Adrenal gland (tissue), 12 donors: ENCODE data around the gene APOL1. TPM values are rescaled to one million over a fixed set of nuclear protein-coding genes. Genes with fewer than 3 reads are reported as not detected.

Experiments used
- DNase-seq, 7 donors: peaks; one replicate each; pipeline ENCODE4 v3.0.0-alpha.2; 2019 to 2020
- H3K27ac ChIP-seq, 5 donors: fragments of 200-600 bp; sonication (generic) in 4 of 5; 1 replicate in 3 of 5; 2 replicates in 2 of 5; pipeline versions ENCODE4 v1.5.1 to v1.8.0; 2016 to 2020; ENCODE audit warnings: mild to moderate bottlenecking in 1 of 5
- H3K27me3 ChIP-seq: fragments of 200-600 bp; 2 replicates; pipeline ENCODE4 v1.8.0; 2021
- H3K36me3 ChIP-seq, 2 donors: fragments of 200-600 bp; replicated peaks in 1 of 2; 1 replicate in 1 of 2; 2 replicates in 1 of 2; pipeline versions ENCODE4 v1.5.1 to v1.8.0; 2018 to 2022
- H3K4me1 ChIP-seq, 2 donors: fragments of 200-600 bp; replicated peaks in 1 of 2; 1 replicate in 1 of 2; 2 replicates in 1 of 2; pipeline versions ENCODE4 v1.5.1 to v1.8.0; 2018 to 2021
- H3K4me3 ChIP-seq, 4 donors: fragments of 200-600 bp; sonication (generic) in 3 of 4; one replicate each; pipeline ENCODE4 v1.5.1; 2016 to 2018
- H3K9me3 ChIP-seq, 3 donors: fragments of 200-600 bp; sonication (generic) in 1 of 3; replicated peaks in 1 of 3; 1 replicate in 2 of 3; 2 replicates in 1 of 3; pipeline versions ENCODE4 v1.5.1 to v1.8.0; 2016 to 2021
- CTCF ChIP-seq, 6 experiments: fragments of 450-650 bp in 4 of 6; fragments of 200-600 bp in 2 of 6; sonication (generic) in 1 of 6; IDR thresholded peaks; 1 replicate in 5 of 6; 2 replicates in 1 of 6; pipeline versions ENCODE4 v1.5.1 to v1.8.0; 2016 to 2021; ENCODE audit warnings: antibody characterized with exemption in 6 of 6, mild to moderate bottlenecking in 2 of 6, moderate library complexity in 1 of 6
- POLR2A ChIP-seq, 2 donors: fragments of 450-650 bp; IDR thresholded peaks; one replicate each; pipeline ENCODE4 v1.6.1; 2017; ENCODE audit warnings: antibody characterized with exemption in 2 of 2, mild to moderate bottlenecking in 2 of 2, moderate library complexity in 1 of 2
- WGBS, 4 donors: extraction: QIAGEN DNeasy Blood & Tissue Kit in 2 of 4; methylation state at CpG; one replicate each; pipeline versions ENCODE4 v1.1.5 to v1.1.7; 2013 to 2017; 5-methylcytosine and 5-hydroxymethylcytosine counted together
- intact Hi-C, 2 donors: fragments of 100-400 bp; cut with DNase I; formaldehyde crosslinking; loops; one replicate each; pipeline versions ENCODE4 v1.14.1 to v1.15.0; 2022 to 2023
- polyA plus RNA-seq, 3 donors: library from polyadenylated mRNA; stranded (reverse); fragments of 200-250 nt in 2 of 3; fragments of 350-450 nt in 1 of 3; fragmentation: Illumina TruSeq in 1 of 3; extraction: RNeasy Lipid Tissue Mini Kit (QIAGEN cat#74804) in 1 of 3; gene quantifications; one replicate each; pipeline ENCODE4 v1.2.3, GENCODE V29; 2013 to 2014
- total RNA-seq, 9 donors: library from RNA; depleted of rRNA in 4 of 9; stranded (reverse); fragments of >200 nt in 4 of 9; fragments of 120-200 nt in 1 of 9; fragmentation: NEBNext Ultra II Directional in 1 of 9; extraction: Animal tissue kit (Norgen Biotek cat#: 25700) in 1 of 9; gene quantifications; one replicate each; pipeline versions ENCODE4 v1.1.0 to v1.2.4, GENCODE V29; 2013 to 2023
- donor health status: healthy with polysubstance abuse.
- donor health status: Bipolar disorder and iron deficiency.
- donor health status: DM: yes; HTN: yes; CAD: no.
- donor health status: DM: no; HTN: no; CAD: no.
- donor health status: DM: no; HTN: no; CAD: no.
- donor health status: DM: yes; HTN: yes; CAD: no.

APOL1 gene
- total and polyA plus RNA-seq, 12 donors, result 2.1 to 39.0 (median 25.5) TPM

- 63 to 76% (median 68%) methylated on average over 8 of the region's 8 CpGs for WGBS, 4 donors
- no peak overlapping the region for H3K4me3 ChIP-seq
- no peaks in the 10 kb centered on the region for H3K9me3 ChIP-seq
- DNase-seq, result no peak
- TF ChIP-seq CTCF (IDR thresholded peaks at IDR 0.05), result no peak
- no peaks in the 10 kb centered on the region for H3K27me3 ChIP-seq
- H3K27ac ChIP-seq, result no peak overlapping the region
- peaks cover 0 to 35% of the 10 kb centered on the region in 2 donors for H3K36me3 ChIP-seq
- peaks cover 0 to 8% of the 10 kb centered on the region in 2 donors for H3K4me1 ChIP-seq
- intact Hi-C loops, result loop anchor here in 1 of 2 donors (5.0 kb wide), 2 partner anchors 47 to 82 kb away; no protein-coding TSS in a partner anchor
Observed at GRCh38 chr22:36279219-36279666, 26.3 kb downstream of the APOL1 start.

GRCh38 chr22:36280379-36280778 lies 27.4 kb downstream of the APOL1 start:
- TF ChIP-seq POLR2A (IDR thresholded peaks at IDR 0.05) (no peak), CTCF (IDR thresholded peaks at IDR 0.05) (no peak)
- 71 to 77% (median 71%) methylated on average over 8 of the region's 8 CpGs for WGBS, 4 donors
- no peak overlapping the region for H3K27ac ChIP-seq
- no peak for DNase-seq
- intact Hi-C loops, result loop anchor here in 1 of 2 donors (10.0 kb wide), 1 partner anchor 86 kb away; no protein-coding TSS in a partner anchor
- H3K27me3 ChIP-seq, result no peaks in the 10 kb centered on the region
- H3K9me3 ChIP-seq, result no peaks in the 10 kb centered on the region
- H3K36me3 ChIP-seq, result peaks cover 0 to 46% of the 10 kb centered on the region in 2 donors
- no peak overlapping the region for H3K4me3 ChIP-seq
- H3K4me1 ChIP-seq, result peaks cover 3 to 12% of the 10 kb centered on the region in 2 donors

- TF ChIP-seq POLR2A (IDR thresholded peaks at IDR 0.05) (no peak), CTCF (IDR thresholded peaks at IDR 0.05) (no peak)
- intact Hi-C loops, result loop anchor here in 1 of 2 donors (10.0 kb wide), 1 partner anchor 87 kb away; no protein-coding TSS in a partner anchor
- Histone ChIP-seq H3K4me1 (peaks cover 12 to 27% of the 10 kb centered on the region in 2 donors), H3K36me3 (peaks cover 0 to 61% of the 10 kb centered on the region in 2 donors), H3K9me3 (no peaks in the 10 kb centered on the region), H3K27me3 (no peaks in the 10 kb centered on the region), H3K4me3 (no peak overlapping the region), H3K27ac (no peak overlapping the region)
- DNase-seq, result no peak
- 76 to 89% (median 80%) methylated on average over 12 to 14 of the region's 14 CpGs for WGBS, 4 donors
Observed at GRCh38 chr22:36281781-36282327, 28.9 kb downstream of the APOL1 start.

GRCh38 chr22:36282328-36282831 lies 29.4 kb downstream of the APOL1 start:
- intact Hi-C loops, result loop anchor here in 1 of 2 donors (10.0 kb wide), 1 partner anchor 88 kb away; no protein-coding TSS in a partner anchor
- H3K36me3 ChIP-seq, result peaks cover 0 to 66% of the 10 kb centered on the region in 2 donors
- no peak for TF ChIP-seq POLR2A (IDR thresholded peaks at IDR 0.05)
- no peak for TF ChIP-seq CTCF (IDR thresholded peaks at IDR 0.05)
- DNase-seq, result no peak
- H3K4me3 ChIP-seq, result no peak overlapping the region
- no peak overlapping the region for H3K27ac ChIP-seq
- H3K4me1 ChIP-seq, result peaks cover 12 to 26% of the 10 kb centered on the region in 2 donors
- 82 to 88% (median 85%) methylated on average over 13 to 24 of the region's 24 CpGs for WGBS, 4 donors
- no peaks in the 10 kb centered on the region for H3K27me3 ChIP-seq
- no peaks in the 10 kb centered on the region for H3K9me3 ChIP-seq
